CD14-positive monocyte (primary cell): ENCODE measurements around the gene PAK1IP1. TPM values are rescaled to one million over a fixed set of nuclear protein-coding genes. Genes with fewer than 3 reads are reported as not detected.

ENCODE experiments used
- DNase-seq, 3 donors: peaks; one replicate each; pipeline ENCODE4 v3.0.0-alpha.2; 2011 to 2022
- H2AFZ ChIP-seq: 2 replicates; pipeline ENCODE4 v1.6.0; 2012; ENCODE audit warnings: mild to moderate bottlenecking, low read depth, low read length, inconsistent platforms; ENCODE audit not compliant: insufficient read depth, poor library complexity, severe bottlenecking
- H3K27ac ChIP-seq, 2 donors: 1 replicate in 1 of 2; 2 replicates in 1 of 2; pipeline ENCODE4 v1.5.1; 2012 to 2013; ENCODE audit warnings: low read length in 2 of 2, control low read depth in 1 of 2, inconsistent platforms in 1 of 2, low read depth in 1 of 2, mild to moderate bottlenecking in 1 of 2
- H3K27me3 ChIP-seq, 2 donors: one replicate each; pipeline versions ENCODE4 v1.6.0 to v1.6.1; 2011 to 2013; ENCODE audit warnings: low read length in 2 of 2; ENCODE audit not compliant: control insufficient read depth in 2 of 2, insufficient read depth in 2 of 2
- H3K36me3 ChIP-seq, 2 donors: replicated peaks in 1 of 2; 1 replicate in 1 of 2; 2 replicates in 1 of 2; pipeline versions ENCODE4 v1.5.1 to v1.6.1; 2012 to 2013; ENCODE audit warnings: low read length in 2 of 2, control low read depth in 1 of 2, inconsistent platforms in 1 of 2, mild to moderate bottlenecking in 1 of 2; ENCODE audit not compliant: insufficient read depth in 2 of 2, control insufficient read depth in 1 of 2
- H3K4me1 ChIP-seq, 2 donors: 1 replicate in 1 of 2; 2 replicates in 1 of 2; pipeline versions ENCODE4 v1.5.1 to v1.6.1; 2012 to 2013; ENCODE audit warnings: low read length in 2 of 2, control low read depth in 1 of 2, inconsistent platforms in 1 of 2, mild to moderate bottlenecking in 1 of 2, moderate library complexity in 1 of 2; ENCODE audit not compliant: insufficient read depth in 2 of 2, control insufficient read depth in 1 of 2
- H3K4me2 ChIP-seq: replicated peaks from 2 replicates; pipeline ENCODE3; 2012; ENCODE audit warnings: low read length, moderate library complexity, mild to moderate bottlenecking; ENCODE audit not compliant: poor library complexity, severe bottlenecking; ENCODE audit errors: extremely low read depth
- H3K4me3 ChIP-seq, 3 experiments: fragments of 200-600 bp in 1 of 3; sonication (generic) in 1 of 3; replicated peaks in 1 of 3; 1 replicate in 2 of 3; 2 replicates in 1 of 3; pipeline ENCODE4 v1.5.1; 2011 to 2013; ENCODE audit warnings: low read length in 3 of 3, mild to moderate bottlenecking in 3 of 3, control low read depth in 2 of 3, low read depth in 2 of 3, inconsistent platforms in 1 of 3, moderate library complexity in 1 of 3
- H3K79me2 ChIP-seq: 2 replicates; pipeline ENCODE4 v1.6.0; 2012; ENCODE audit warnings: mild to moderate bottlenecking, control low read depth, inconsistent platforms, low read length, moderate library complexity; ENCODE audit not compliant: insufficient read depth
- H3K9ac ChIP-seq: 2 replicates; pipeline ENCODE4 v1.6.0; 2017; ENCODE audit warnings: low read length, mild to moderate bottlenecking; ENCODE audit not compliant: insufficient read depth, poor library complexity, severe bottlenecking
- H3K9me3 ChIP-seq, 2 donors: replicated peaks in 1 of 2; 1 replicate in 1 of 2; 2 replicates in 1 of 2; pipeline versions ENCODE4 v1.5.1 to v1.6.1; 2012 to 2013; ENCODE audit warnings: low read length in 2 of 2, control low read depth in 1 of 2; ENCODE audit not compliant: control insufficient read depth in 1 of 2, insufficient read depth in 1 of 2
- H4K20me1 ChIP-seq: 2 replicates; pipeline ENCODE4 v1.6.0; 2012; ENCODE audit warnings: mild to moderate bottlenecking, low read length, control low read depth, moderate library complexity; ENCODE audit not compliant: insufficient read depth
- H3K27ac Mint-ChIP-seq, 7 donors: one replicate each; pipeline ENCODE4 v1.8.0; 2020; ENCODE audit warnings: mild to moderate bottlenecking in 7 of 7, mixed read lengths in 7 of 7, moderate library complexity in 6 of 7, inconsistent platforms in 2 of 7
- H3K27me3 Mint-ChIP-seq, 3 donors: one replicate each; pipeline ENCODE4 v1.8.0; 2021 to 2022; ENCODE audit warnings: low read depth in 3 of 3, mild to moderate bottlenecking in 3 of 3, mixed read lengths in 3 of 3, moderate library complexity in 3 of 3, inconsistent platforms in 1 of 3
- H3K36me3 Mint-ChIP-seq, 2 donors: one replicate each; pipeline ENCODE4 v1.8.0; 2020; ENCODE audit warnings: mixed read lengths in 2 of 2, inconsistent platforms in 1 of 2, mild to moderate bottlenecking in 1 of 2
- H3K4me1 Mint-ChIP-seq: one replicate; pipeline ENCODE4 v1.8.0; 2020; ENCODE audit warnings: mild to moderate bottlenecking, mixed read lengths
- H3K4me3 Mint-ChIP-seq, 2 donors: one replicate each; pipeline ENCODE4 v1.8.0; 2020; ENCODE audit warnings: mild to moderate bottlenecking in 2 of 2, mixed read lengths in 2 of 2, moderate library complexity in 1 of 2
- H3K9me3 Mint-ChIP-seq, 7 donors: one replicate each; pipeline ENCODE4 v1.8.0; 2020 to 2022; ENCODE audit warnings: mixed read lengths in 7 of 7, mild to moderate bottlenecking in 6 of 7, moderate library complexity in 6 of 7, inconsistent platforms in 2 of 7
- WGBS: methylation state at CpG from one replicate; pipeline ENCODE4 v1.1.5; 2013; ENCODE audit warnings: missing lambda C conversion rate; ENCODE audit not compliant: insufficient coverage; 5-methylcytosine and 5-hydroxymethylcytosine counted together
- intact Hi-C, 2 donors: fragments of 100-400 bp; cut with micrococcal nuclease; formaldehyde crosslinking; loops; one replicate each; pipeline versions ENCODE4 v1.15.0 to v1.15.1; 2023
- polyA plus RNA-seq, 3 donors: library from polyadenylated mRNA; depleted of rRNA in 1 of 3; unstranded in 2 of 3; stranded (reverse) in 1 of 3; fragments of 300-500 nt in 2 of 3; fragments of >200 nt in 1 of 3; fragmentation: Illumina TruSeq in 2 of 3; gene quantifications; 1 replicate in 2 of 3; 2 replicates in 1 of 3; pipeline ENCODE4 v1.2.3, GENCODE V29; 2012 to 2021
- TF ChIP-seq, protein P1 (sequence below): fragments of 200-600 bp; IDR thresholded peaks from one replicate; pipeline ENCODE4 v1.8.0; 2022; ENCODE audit warnings: antibody characterized with exemption, mild to moderate bottlenecking

PAK1IP1 gene
- polyA plus RNA-seq, 3 donors = 6.2 to 13.3 (median 11.7) TPM

DNA sequence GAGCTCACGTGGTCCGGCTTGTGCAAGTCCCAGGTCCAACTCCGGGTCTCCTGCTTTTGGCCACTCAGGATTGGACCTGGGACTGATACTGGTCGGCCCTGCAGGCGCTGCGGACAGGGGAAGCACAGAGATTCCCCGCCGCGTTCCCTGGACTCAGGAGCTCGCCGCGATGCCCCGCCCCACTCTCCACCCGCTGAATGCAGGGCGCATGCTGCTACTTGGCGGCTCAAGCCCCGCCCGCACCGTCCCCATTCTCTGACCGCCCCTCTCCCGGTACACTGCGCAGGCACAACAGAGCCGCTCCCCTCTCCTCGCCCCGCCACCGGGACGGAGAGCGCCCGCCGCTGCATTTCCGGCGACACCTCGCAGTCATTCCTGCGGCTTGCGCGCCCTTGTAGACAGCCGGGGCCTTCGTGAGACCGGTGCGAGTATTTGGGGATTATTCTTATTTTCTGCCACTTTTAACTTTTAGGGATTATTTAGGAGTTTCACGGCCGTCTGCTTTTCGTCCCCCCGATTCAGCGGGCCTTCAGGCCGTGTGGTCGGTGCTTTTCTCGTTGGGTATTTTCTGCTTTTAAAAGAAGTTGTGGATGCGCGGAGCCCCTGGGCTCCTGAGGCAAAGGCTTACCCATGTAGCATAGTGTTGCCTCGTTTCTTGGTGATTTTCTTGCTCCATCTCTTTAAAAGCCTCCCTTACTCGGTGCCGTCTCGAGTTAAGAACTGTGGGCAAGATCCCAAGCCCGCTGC lies 28.2 kb downstream of the PAK1IP1 start, which contains the start of gene TMEM14C:
TSS of gene TMEM14C (plus strand) at position 251 of the 747 bp plus-strand sequence. CDS start 1,544 bp downstream, outside the sequence.
- H3K4me1 Mint-ChIP-seq = peaks cover 52% of the 10 kb centered on the region
- Histone ChIP-seq H3K4me2 (peak within 1 kb of the TSS; percentile 89), H3K27ac (peak within 1 kb of the TSS; percentile 61 to 79), H3K9me3 (peaks cover 7 to 15% of the 10 kb centered on the region in 2 donors), H3K4me3 (peak within 1 kb of the TSS; percentile 54 to 91 (median 69)), H3K79me2 (peaks cover 15% of the 10 kb centered on the region), H3K4me1 (peaks cover 28 to 42% of the 10 kb centered on the region in 2 donors), H3K36me3 (peaks cover 0 to 4% of the 10 kb centered on the region in 2 donors), H2AFZ (peak within 1 kb of the TSS; percentile 95), H3K27me3 (no peaks in the 10 kb centered on the region), H4K20me1 (no peaks in the 10 kb centered on the region), H3K9ac (peak within 1 kb of the TSS; percentile 72)
- peaks cover 0 to 2% (median 0%) of the 10 kb centered on the region in 3 donors for H3K27me3 Mint-ChIP-seq
- WGBS = under 1% methylated on average over 30 of the region's 55 CpGs
- TF ChIP-seq, protein P1, sequence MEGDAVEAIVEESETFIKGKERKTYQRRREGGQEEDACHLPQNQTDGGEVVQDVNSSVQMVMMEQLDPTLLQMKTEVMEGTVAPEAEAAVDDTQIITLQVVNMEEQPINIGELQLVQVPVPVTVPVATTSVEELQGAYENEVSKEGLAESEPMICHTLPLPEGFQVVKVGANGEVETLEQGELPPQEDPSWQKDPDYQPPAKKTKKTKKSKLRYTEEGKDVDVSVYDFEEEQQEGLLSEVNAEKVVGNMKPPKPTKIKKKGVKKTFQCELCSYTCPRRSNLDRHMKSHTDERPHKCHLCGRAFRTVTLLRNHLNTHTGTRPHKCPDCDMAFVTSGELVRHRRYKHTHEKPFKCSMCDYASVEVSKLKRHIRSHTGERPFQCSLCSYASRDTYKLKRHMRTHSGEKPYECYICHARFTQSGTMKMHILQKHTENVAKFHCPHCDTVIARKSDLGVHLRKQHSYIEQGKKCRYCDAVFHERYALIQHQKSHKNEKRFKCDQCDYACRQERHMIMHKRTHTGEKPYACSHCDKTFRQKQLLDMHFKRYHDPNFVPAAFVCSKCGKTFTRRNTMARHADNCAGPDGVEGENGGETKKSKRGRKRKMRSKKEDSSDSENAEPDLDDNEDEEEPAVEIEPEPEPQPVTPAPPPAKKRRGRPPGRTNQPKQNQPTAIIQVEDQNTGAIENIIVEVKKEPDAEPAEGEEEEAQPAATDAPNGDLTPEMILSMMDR = no peak
- peaks cover 11 to 20% (median 16%) of the 10 kb centered on the region in 7 donors for H3K9me3 Mint-ChIP-seq
- peak within 1 kb of the TSS; percentile 91 to 97 for H3K4me3 Mint-ChIP-seq
- H3K27ac Mint-ChIP-seq = peak within 1 kb of the TSS; percentile 85 to 94 (median 91)
- intact Hi-C loops = no loop called here
- DNase-seq = peak; percentile 72 to 81 (median 78)
- H3K36me3 Mint-ChIP-seq = peaks cover 13 to 22% of the 10 kb centered on the region in 2 donors

GRCh38 chr6:10723567-10723881 lies 28.8 kb downstream of the PAK1IP1 start:
- peak overlapping the region; percentile 85 to 94 (median 91) for H3K27ac Mint-ChIP-seq
- H3K27me3 Mint-ChIP-seq = peaks cover 0 to 2% (median 0%) of the 10 kb centered on the region in 3 donors
- intact Hi-C loops = no loop called here
- H3K4me2 ChIP-seq = peak overlapping the region; percentile 89
- no peaks in the 10 kb centered on the region for H4K20me1 ChIP-seq
- peaks cover 2 to 10% of the 10 kb centered on the region in 2 donors for H3K9me3 ChIP-seq
- no peaks in the 10 kb centered on the region for H3K27me3 ChIP-seq
- peak overlapping the region; percentile 61 to 79 for H3K27ac ChIP-seq
- H2AFZ ChIP-seq = peak overlapping the region; percentile 95
- H3K4me3 ChIP-seq = peak overlapping the region; percentile 54 to 91 (median 69)
- no CpG with 5 or more reads among the region's 7 CpGs for WGBS
- DNase-seq = no peak
- peaks cover 6 to 15% (median 11%) of the 10 kb centered on the region in 7 donors for H3K9me3 Mint-ChIP-seq
- H3K4me3 Mint-ChIP-seq = peak overlapping the region; percentile 91 to 97
- H3K4me1 Mint-ChIP-seq = peaks cover 52% of the 10 kb centered on the region
- TF ChIP-seq, protein P1 = no peak
- peaks cover 15% of the 10 kb centered on the region for H3K79me2 ChIP-seq
- peak overlapping the region; percentile 72 for H3K9ac ChIP-seq
- peaks cover 28 to 42% of the 10 kb centered on the region in 2 donors for H3K4me1 ChIP-seq
- H3K36me3 Mint-ChIP-seq = peaks cover 18 to 26% of the 10 kb centered on the region in 2 donors
- H3K36me3 ChIP-seq = peaks cover 4 to 6% of the 10 kb centered on the region in 2 donors
